Muscle layer of duodenum (tissue), 2 donors: ENCODE measurements around the gene NLGN4X.

ENCODE experiments used
- H3K27ac ChIP-seq: one replicate; pipeline ENCODE4 v1.7.0; 2013; ENCODE audit warnings: mild to moderate bottlenecking, low read length
- H3K27me3 ChIP-seq: one replicate; pipeline ENCODE4 v1.7.0; 2013; ENCODE audit warnings: low read depth, mild to moderate bottlenecking, control low read depth, low read length
- H3K36me3 ChIP-seq, 2 donors: one replicate each; pipeline ENCODE4 v1.7.0; 2013; ENCODE audit warnings: low read length in 2 of 2, control low read depth in 1 of 2, mild to moderate bottlenecking in 1 of 2; ENCODE audit not compliant: insufficient read depth in 2 of 2, control insufficient read depth in 1 of 2
- H3K4me1 ChIP-seq, 2 donors: one replicate each; pipeline ENCODE4 v1.7.0; 2013; ENCODE audit warnings: low read length in 2 of 2, mild to moderate bottlenecking in 2 of 2, control low read depth in 1 of 2, moderate library complexity in 1 of 2; ENCODE audit not compliant: insufficient read depth in 2 of 2, control insufficient read depth in 1 of 2
- H3K4me3 ChIP-seq, 2 donors: one replicate each; pipeline ENCODE4 v1.7.0; 2013; ENCODE audit warnings: low read length in 2 of 2, low read depth in 1 of 2, mild to moderate bottlenecking in 1 of 2
- H3K9me3 ChIP-seq, 2 donors: one replicate each; pipeline ENCODE4 v1.7.0; 2013; ENCODE audit warnings: low read length in 2 of 2, control low read depth in 1 of 2, mild to moderate bottlenecking in 1 of 2; ENCODE audit not compliant: control insufficient read depth in 1 of 2
- donor health status: healthy.

NLGN4X gene

GRCh38 chrX:6002056-6002455, 226.6 kb downstream of the NLGN4X start:
- H3K36me3 ChIP-seq = no peaks in the 10 kb centered on the region
- no peak overlapping the region for H3K27ac ChIP-seq
- no peaks in the 10 kb centered on the region for H3K27me3 ChIP-seq
- H3K4me3 ChIP-seq = no peak overlapping the region
- H3K9me3 ChIP-seq = no peaks in the 10 kb centered on the region
- H3K4me1 ChIP-seq = no peaks in the 10 kb centered on the region

GRCh38 chrX:5998901-5999300, 229.8 kb downstream of the NLGN4X start:
- Histone ChIP-seq H3K36me3 (no peaks in the 10 kb centered on the region), H3K27ac (no peak overlapping the region), H3K4me1 (no peaks in the 10 kb centered on the region), H3K9me3 (no peaks in the 10 kb centered on the region), H3K4me3 (no peak overlapping the region), H3K27me3 (no peaks in the 10 kb centered on the region)

GRCh38 chrX:5998456-5998855, 230.2 kb downstream of the NLGN4X start:
- Histone ChIP-seq H3K9me3 (no peaks in the 10 kb centered on the region), H3K4me1 (no peaks in the 10 kb centered on the region), H3K4me3 (no peak overlapping the region), H3K27ac (no peak overlapping the region), H3K36me3 (no peaks in the 10 kb centered on the region), H3K27me3 (no peaks in the 10 kb centered on the region)

- Histone ChIP-seq H3K4me1 (no peaks in the 10 kb centered on the region), H3K27me3 (no peaks in the 10 kb centered on the region), H3K9me3 (no peaks in the 10 kb centered on the region), H3K36me3 (no peaks in the 10 kb centered on the region), H3K27ac (no peak overlapping the region), H3K4me3 (no peak overlapping the region)
Observed at GRCh38 chrX:5991393-5991792, 237.3 kb downstream of the NLGN4X start.

- no peaks in the 10 kb centered on the region for H3K36me3 ChIP-seq
- H3K27me3 ChIP-seq = no peaks in the 10 kb centered on the region
- no peak overlapping the region for H3K27ac ChIP-seq
- H3K4me3 ChIP-seq = no peak overlapping the region
- H3K9me3 ChIP-seq = peaks cover 0 to 2% of the 10 kb centered on the region in 2 donors
- H3K4me1 ChIP-seq = no peaks in the 10 kb centered on the region
Observed at GRCh38 chrX:5979338-5979737, 249.3 kb downstream of the NLGN4X start.

- Histone ChIP-seq H3K36me3 (no peaks in the 10 kb centered on the region), H3K4me3 (no peak overlapping the region), H3K27ac (no peak overlapping the region), H3K9me3 (no peaks in the 10 kb centered on the region), H3K4me1 (no peaks in the 10 kb centered on the region), H3K27me3 (no peaks in the 10 kb centered on the region)
Observed at GRCh38 chrX:5976332-5976731, 252.3 kb downstream of the NLGN4X start.

- H3K4me3 ChIP-seq = no peak overlapping the region
- no peaks in the 10 kb centered on the region for H3K27me3 ChIP-seq
- no peaks in the 10 kb centered on the region for H3K36me3 ChIP-seq
- H3K9me3 ChIP-seq = no peaks in the 10 kb centered on the region
- no peak overlapping the region for H3K27ac ChIP-seq
- no peaks in the 10 kb centered on the region for H3K4me1 ChIP-seq
Observed at GRCh38 chrX:5971300-5971699, 257.4 kb downstream of the NLGN4X start.

GRCh38 chrX:5965406-5965805, 263.3 kb downstream of the NLGN4X start:
- H3K4me3 ChIP-seq = no peak overlapping the region
- no peaks in the 10 kb centered on the region for H3K27me3 ChIP-seq
- no peaks in the 10 kb centered on the region for H3K9me3 ChIP-seq
- H3K27ac ChIP-seq = no peak overlapping the region
- H3K4me1 ChIP-seq = no peaks in the 10 kb centered on the region
- no peaks in the 10 kb centered on the region for H3K36me3 ChIP-seq

GRCh38 chrX:5959286-5959685, 269.4 kb downstream of the NLGN4X start:
- no peaks in the 10 kb centered on the region for H3K9me3 ChIP-seq
- H3K36me3 ChIP-seq = no peaks in the 10 kb centered on the region
- no peak overlapping the region for H3K4me3 ChIP-seq
- H3K27ac ChIP-seq = no peak overlapping the region
- no peaks in the 10 kb centered on the region for H3K27me3 ChIP-seq
- no peaks in the 10 kb centered on the region for H3K4me1 ChIP-seq

GRCh38 chrX:5958523-5958922, 270.1 kb downstream of the NLGN4X start:
- H3K4me3 ChIP-seq = no peak overlapping the region
- H3K27me3 ChIP-seq = no peaks in the 10 kb centered on the region
- H3K9me3 ChIP-seq = no peaks in the 10 kb centered on the region
- H3K4me1 ChIP-seq = no peaks in the 10 kb centered on the region
- H3K27ac ChIP-seq = no peak overlapping the region
- no peaks in the 10 kb centered on the region for H3K36me3 ChIP-seq

- no peak overlapping the region for H3K4me3 ChIP-seq
- H3K4me1 ChIP-seq = no peaks in the 10 kb centered on the region
- H3K27me3 ChIP-seq = no peaks in the 10 kb centered on the region
- no peaks in the 10 kb centered on the region for H3K9me3 ChIP-seq
- H3K36me3 ChIP-seq = no peaks in the 10 kb centered on the region
- H3K27ac ChIP-seq = no peak overlapping the region
Observed at GRCh38 chrX:5957506-5957905, 271.2 kb downstream of the NLGN4X start.

GRCh38 chrX:5936438-5936837, 292.2 kb downstream of the NLGN4X start:
- no peaks in the 10 kb centered on the region for H3K36me3 ChIP-seq
- H3K4me1 ChIP-seq = peaks cover 0 to 3% of the 10 kb centered on the region in 2 donors
- H3K27ac ChIP-seq = no peak overlapping the region
- no peaks in the 10 kb centered on the region for H3K9me3 ChIP-seq
- no peak overlapping the region for H3K4me3 ChIP-seq
- no peaks in the 10 kb centered on the region for H3K27me3 ChIP-seq
